Endothelial cell (in vitro differentiated cells): ENCODE data around the gene RABEP2. TPM values are rescaled to one million over a fixed set of nuclear protein-coding genes. Genes with fewer than 3 reads are reported as not detected.
"Not testable (repeated sequence)": the region's sequence is repeated elsewhere in the genome, so short reads cannot be mapped to it uniquely, and the experiment has no call there.

Source experiments
- DNase-seq: peaks from one replicate; pipeline ENCODE4 v3.0.0; 2021; ENCODE audit warnings: low spot score
- H3K27ac Mint-ChIP-seq: one replicate; pipeline ENCODE4 v1.8.0; 2021; ENCODE audit warnings: mixed read lengths, inconsistent platforms; ENCODE audit not compliant: unreplicated experiment
- H3K27me3 Mint-ChIP-seq: one replicate; pipeline ENCODE4 v1.8.0; 2021; ENCODE audit warnings: mild to moderate bottlenecking, moderate library complexity, mixed read lengths, inconsistent platforms; ENCODE audit not compliant: unreplicated experiment
- H3K36me3 Mint-ChIP-seq: one replicate; pipeline ENCODE4 v1.8.0; 2021; ENCODE audit warnings: mild to moderate bottlenecking, low read depth, mixed read lengths, inconsistent platforms; ENCODE audit not compliant: unreplicated experiment
- H3K4me1 Mint-ChIP-seq: one replicate; pipeline ENCODE4 v1.8.0; 2021; ENCODE audit warnings: mild to moderate bottlenecking, mixed read lengths, inconsistent platforms; ENCODE audit not compliant: unreplicated experiment
- H3K4me3 Mint-ChIP-seq: one replicate; pipeline ENCODE4 v1.8.0; 2021; ENCODE audit warnings: mild to moderate bottlenecking, mixed read lengths, inconsistent platforms; ENCODE audit not compliant: unreplicated experiment
- H3K9me3 Mint-ChIP-seq: one replicate; pipeline ENCODE4 v1.8.0; 2021; ENCODE audit warnings: mixed read lengths, inconsistent platforms; ENCODE audit not compliant: unreplicated experiment
- CTCF ChIP-seq: fragments of 200-600 bp; sonication (generic); IDR thresholded peaks from one replicate; pipeline ENCODE4 v1.5.0; 2021; ENCODE audit warnings: antibody characterized with exemption; ENCODE audit not compliant: unreplicated experiment
- long read RNA-seq: library from polyadenylated mRNA; unstranded; transcript quantifications from one replicate; pipeline ENCODE4 v2.0.0, GENCODE V29; 2020; ENCODE audit not compliant: unreplicated experiment
- total RNA-seq: library from RNA; stranded (reverse); fragmentation: NEBNext Ultra II Directional; extraction: Animal tissue kit (Norgen Biotek cat#: 25700); gene quantifications from one replicate; pipeline ENCODE4 v1.2.1, GENCODE V29; 2021; ENCODE audit not compliant: unreplicated experiment

The RABEP2 gene
- 16.0 TPM for total RNA-seq
- long read RNA-seq, partial matches to known transcripts: 0 of 2 reads
- long read RNA-seq, other reads (novel, unspliced or antisense): 1 of 2 reads

GRCh38 chr16:28924762-28925385, at the start of gene RABEP2:
RABEP2 (minus strand) TSS chr16:28925238; CDS start chr16:28925163, 75 bp downstream.
- no peak for TF ChIP-seq CTCF
- Mint-ChIP-seq H3K4me1 (peaks cover 11% of the 10 kb centered on the region), H3K4me3 (peak within 1 kb of the TSS; percentile 98), H3K27ac (peak within 1 kb of the TSS; percentile 97), H3K9me3 (no peaks in the 10 kb centered on the region), H3K27me3 (peaks cover 7% of the 10 kb centered on the region), H3K36me3 (peaks cover 4% of the 10 kb centered on the region)
- peak; percentile 100 for DNase-seq

- Mint-ChIP-seq H3K27me3 (peaks cover 6% of the 10 kb centered on the region), H3K9me3 (no peaks in the 10 kb centered on the region), H3K4me3 (peak within 1 kb of the TSS; percentile 95), H3K27ac (peak within 1 kb of the TSS; percentile 93), H3K36me3 (peaks cover 11% of the 10 kb centered on the region), H3K4me1 (peaks cover 8% of the 10 kb centered on the region)
- peak; percentile 94 for DNase-seq
- no peak for TF ChIP-seq CTCF
Observed at GRCh38 chr16:28974437-28975157, 49.6 kb upstream of the RABEP2 start, which contains the start of gene SPNS1. SPNS1 (plus strand) TSS chr16:28974778; CDS start chr16:28975152, 374 bp downstream.

- Mint-ChIP-seq H3K27me3 (peaks cover 6% of the 10 kb centered on the region), H3K4me3 (peak overlapping the region; percentile 94), H3K27ac (peak overlapping the region; percentile 93), H3K36me3 (peaks cover 11% of the 10 kb centered on the region), H3K4me1 (peaks cover 8% of the 10 kb centered on the region), H3K9me3 (no peaks in the 10 kb centered on the region)
- peak; percentile 10 for TF ChIP-seq CTCF
- DNase-seq: peak; percentile 76
Observed at GRCh38 chr16:28974007-28974436, 49.0 kb upstream of the RABEP2 start.

- H3K4me1 Mint-ChIP-seq, H3K27ac Mint-ChIP-seq, H3K9me3 Mint-ChIP-seq, H3K27me3 Mint-ChIP-seq, DNase-seq, H3K36me3 Mint-ChIP-seq, H3K4me3 Mint-ChIP-seq: not testable (repeated sequence)
Observed at GRCh38 chr16:28969696-28970095, 44.7 kb upstream of the RABEP2 start.

GRCh38 chr16:28967156-28967555, 42.1 kb upstream of the RABEP2 start:
- H3K9me3 Mint-ChIP-seq: no peaks in the 10 kb centered on the region
- DNase-seq: no peak
- TF ChIP-seq CTCF: no peak
- peaks cover 22% of the 10 kb centered on the region for H3K36me3 Mint-ChIP-seq
- no peak overlapping the region for H3K27ac Mint-ChIP-seq
- H3K27me3 Mint-ChIP-seq: peaks cover 6% of the 10 kb centered on the region
- H3K4me3 Mint-ChIP-seq: no peak overlapping the region
- H3K4me1 Mint-ChIP-seq: no peaks in the 10 kb centered on the region
